Measurements from ENCODE around the gene RAPGEF1. TPM values are rescaled to one million over a fixed set of nuclear protein-coding genes. Genes with fewer than 3 reads are reported as not detected.

Gene RAPGEF1
- total and polyA plus RNA-seq, 11 donors = 50.6 to 161 (median 115) TPM

GRCh38 chr9:131616983-131617604, 122.8 kb downstream of the RAPGEF1 start:
- Histone ChIP-seq H3K9me3 (peaks cover 0 to 5% (median 0%) of the 10 kb centered on the region in 12 donors), H3K27ac (peak overlapping the region in 8 of 12 donors; percentile 46 to 74 (median 59)), H3K4me1 (peaks cover 0 to 47% (median 20%) of the 10 kb centered on the region in 12 donors), H3K27me3 (no peaks in the 10 kb centered on the region), H3K36me3 (peaks cover 2 to 97% (median 83%) of the 10 kb centered on the region in 9 donors), H3K4me3 (no peak overlapping the region)
- ATAC-seq (no peak), DNase-seq (peak in 1 of 5 donors; percentile 22)
- TF ChIP-seq, protein P1, sequence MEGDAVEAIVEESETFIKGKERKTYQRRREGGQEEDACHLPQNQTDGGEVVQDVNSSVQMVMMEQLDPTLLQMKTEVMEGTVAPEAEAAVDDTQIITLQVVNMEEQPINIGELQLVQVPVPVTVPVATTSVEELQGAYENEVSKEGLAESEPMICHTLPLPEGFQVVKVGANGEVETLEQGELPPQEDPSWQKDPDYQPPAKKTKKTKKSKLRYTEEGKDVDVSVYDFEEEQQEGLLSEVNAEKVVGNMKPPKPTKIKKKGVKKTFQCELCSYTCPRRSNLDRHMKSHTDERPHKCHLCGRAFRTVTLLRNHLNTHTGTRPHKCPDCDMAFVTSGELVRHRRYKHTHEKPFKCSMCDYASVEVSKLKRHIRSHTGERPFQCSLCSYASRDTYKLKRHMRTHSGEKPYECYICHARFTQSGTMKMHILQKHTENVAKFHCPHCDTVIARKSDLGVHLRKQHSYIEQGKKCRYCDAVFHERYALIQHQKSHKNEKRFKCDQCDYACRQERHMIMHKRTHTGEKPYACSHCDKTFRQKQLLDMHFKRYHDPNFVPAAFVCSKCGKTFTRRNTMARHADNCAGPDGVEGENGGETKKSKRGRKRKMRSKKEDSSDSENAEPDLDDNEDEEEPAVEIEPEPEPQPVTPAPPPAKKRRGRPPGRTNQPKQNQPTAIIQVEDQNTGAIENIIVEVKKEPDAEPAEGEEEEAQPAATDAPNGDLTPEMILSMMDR (IDR thresholded peaks at IDR 0.05) = no peak
- TF ChIP-seq POLR2A (IDR thresholded peaks at IDR 0.05) = no peak
- 79 to 83% (median 81%) methylated on average over 10 of the region's 10 CpGs for WGBS, 4 donors
- intact Hi-C loops (cut with DNase I) = loop anchor here in 2 of 10 donors (5.0 kb wide), 2 partner anchors 60 to 120 kb away; no protein-coding TSS in a partner anchor

DNA sequence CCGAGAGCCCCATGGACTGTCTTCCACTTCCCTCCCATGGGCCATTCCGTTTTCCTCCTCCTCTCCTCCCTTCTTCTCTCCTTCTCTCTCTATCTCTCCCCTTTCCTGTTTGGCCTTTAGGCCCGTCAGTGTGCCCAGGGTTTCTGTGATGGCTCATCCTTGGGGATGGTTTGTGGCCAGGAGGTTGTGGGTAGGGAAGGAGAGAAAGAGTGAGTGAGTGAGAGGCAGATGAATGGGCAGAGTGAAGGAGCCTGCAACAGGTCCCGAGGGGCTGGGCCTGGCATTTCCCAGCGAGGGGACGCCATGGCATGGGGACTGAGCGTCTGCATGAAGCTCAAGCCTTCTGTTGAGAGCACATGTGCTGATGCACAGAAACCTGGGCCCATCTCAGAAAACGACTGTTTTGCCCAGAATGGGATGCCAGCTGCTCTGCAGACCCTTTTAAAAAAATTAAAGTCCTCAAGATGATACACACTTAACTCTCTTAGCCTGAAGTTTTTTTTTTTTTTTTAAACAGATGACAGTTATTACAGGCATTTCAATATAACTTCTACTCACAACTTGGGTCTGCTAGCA, 125.4 kb downstream of the RAPGEF1 start:
- Histone ChIP-seq H3K27me3 (no peaks in the 10 kb centered on the region), H3K36me3 (peaks cover 2 to 88% (median 62%) of the 10 kb centered on the region in 9 donors), H3K27ac (no peak overlapping the region), H3K4me3 (no peak overlapping the region), H3K9me3 (peaks cover 0 to 5% (median 0%) of the 10 kb centered on the region in 12 donors), H3K4me1 (peaks cover 8 to 72% (median 41%) of the 10 kb centered on the region in 12 donors)
- ATAC-seq (no peak), DNase-seq (peak in 2 of 5 donors; percentile 18 to 20)
- intact Hi-C loops (cut with DNase I) = no loop called here
- WGBS, 4 donors = 85 to 94% (median 93%) methylated on average over 8 of the region's 8 CpGs
- TF ChIP-seq, protein P1 (IDR thresholded peaks at IDR 0.05) = no peak
- TF ChIP-seq POLR2A (IDR thresholded peaks at IDR 0.05) = no peak

DNA sequence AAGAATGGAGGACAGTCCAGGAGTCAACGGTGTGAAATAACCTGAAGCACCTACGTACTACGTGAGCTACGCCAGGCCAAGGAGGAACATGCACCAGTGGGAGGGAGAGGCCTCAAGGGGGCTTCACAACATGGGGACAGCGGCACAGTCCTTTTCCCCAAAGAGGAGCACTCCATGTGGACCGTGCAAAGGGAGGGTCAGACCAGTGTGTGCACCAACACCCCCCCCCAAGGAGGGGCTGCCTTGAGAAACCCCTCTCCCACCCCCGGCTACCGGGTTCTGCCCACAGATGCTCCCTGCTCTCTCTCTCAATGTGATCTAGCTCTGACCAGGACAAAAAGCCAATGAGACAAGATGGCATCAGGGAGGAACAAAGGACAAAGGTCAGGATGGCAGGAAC, 126.0 kb downstream of the RAPGEF1 start:
- intact Hi-C loops (cut with DNase I) = no loop called here
- Histone ChIP-seq H3K9me3 (peaks cover 0 to 5% (median 0%) of the 10 kb centered on the region in 12 donors), H3K27ac (peak overlapping the region in 1 of 12 donors; percentile 7), H3K27me3 (no peaks in the 10 kb centered on the region), H3K36me3 (peaks cover 1 to 88% (median 57%) of the 10 kb centered on the region in 9 donors), H3K4me1 (peaks cover 13 to 72% (median 47%) of the 10 kb centered on the region in 12 donors), H3K4me3 (no peak overlapping the region)
- peak in 1 of 5 donors; percentile 32 for DNase-seq
- ATAC-seq = no peak
- TF ChIP-seq, protein P1 (IDR thresholded peaks at IDR 0.05) = no peak
- TF ChIP-seq POLR2A (IDR thresholded peaks at IDR 0.05) = no peak
- WGBS, 4 donors = 95 to 98% (median 96%) methylated on average over 6 to 8 of the region's 8 CpGs

DNA sequence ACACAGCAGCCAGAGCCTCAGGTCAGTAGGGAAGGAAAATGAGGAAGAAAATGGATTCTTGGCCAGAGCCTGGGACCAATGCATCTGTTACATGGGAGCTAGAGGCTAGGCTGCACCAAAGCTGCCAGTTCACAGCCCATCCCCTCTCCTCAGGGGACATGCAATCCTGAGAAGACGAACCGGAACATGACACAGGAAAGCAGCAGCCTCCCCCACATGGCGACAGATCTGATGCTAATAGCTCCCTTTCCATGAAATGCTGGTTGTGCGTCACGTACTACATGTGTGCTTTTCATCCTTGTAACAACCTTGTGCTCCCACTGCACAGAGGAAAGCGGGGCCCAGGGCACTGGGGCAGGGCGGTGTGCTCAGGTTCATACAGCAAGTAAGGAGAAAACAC, 127.0 kb downstream of the RAPGEF1 start:
- ATAC-seq (no peak), DNase-seq (no peak)
- Histone ChIP-seq H3K27ac (peak overlapping the region in 1 of 12 donors; percentile 15), H3K4me1 (peaks cover 16 to 72% (median 51%) of the 10 kb centered on the region in 12 donors), H3K9me3 (no peaks in the 10 kb centered on the region), H3K36me3 (peaks cover 0 to 88% (median 52%) of the 10 kb centered on the region in 9 donors), H3K27me3 (no peaks in the 10 kb centered on the region), H3K4me3 (no peak overlapping the region)
- TF ChIP-seq, protein P1 (IDR thresholded peaks at IDR 0.05) = no peak
- no peak for TF ChIP-seq POLR2A (IDR thresholded peaks at IDR 0.05)
- 76 to 83% (median 79%) methylated on average over 7 of the region's 7 CpGs for WGBS, 4 donors
- intact Hi-C loops (cut with DNase I) = no loop called here
